RWPE2 (cell line): ENCODE results near the gene IGFBP1.
"Not testable (repeated sequence)": the region's sequence is repeated elsewhere in the genome, so short reads cannot be mapped to it uniquely, and the experiment has no call there.

ENCODE experiments used
- ATAC-seq: fragments of 200-7000 bp; cut with Tn5 transposase; 3 replicates; pipeline ENCODE4 v1.9.1; 2021; ENCODE audit warnings: low read depth
- DNase-seq: peaks from one replicate; pipeline ENCODE4 v3.0.0-alpha.2; 2020; ENCODE audit warnings: low spot score
- H3K27ac ChIP-seq: fragments of 450-650 bp; 2 replicates; pipeline ENCODE4 v1.5.1; 2017; ENCODE audit warnings: mild to moderate bottlenecking; ENCODE audit not compliant: poor library complexity, severe bottlenecking
- H3K27me3 ChIP-seq: fragments of 250-450 bp; sonication (Bioruptor Pico); 2 replicates; pipeline ENCODE4 v1.5.1; 2021; ENCODE audit warnings: mild to moderate bottlenecking, moderate library complexity; ENCODE audit not compliant: insufficient read depth, poor library complexity, severe bottlenecking
- H3K36me3 ChIP-seq: fragments of 250-450 bp; sonication (Bioruptor Pico); 2 replicates; pipeline ENCODE4 v1.5.1; 2020; ENCODE audit warnings: low read depth, mild to moderate bottlenecking, moderate library complexity
- H3K4me1 ChIP-seq: fragments of 250-450 bp; sonication (Bioruptor Pico); 2 replicates; pipeline ENCODE4 v1.5.1; 2021; ENCODE audit warnings: mild to moderate bottlenecking, moderate library complexity; ENCODE audit not compliant: insufficient read depth, poor library complexity, severe bottlenecking
- H3K4me3 ChIP-seq: fragments of 250-450 bp; sonication (Bioruptor Pico); 2 replicates; pipeline ENCODE4 v1.5.1; 2021; ENCODE audit warnings: mild to moderate bottlenecking, moderate library complexity; ENCODE audit not compliant: severe bottlenecking
- H3K9me3 ChIP-seq: fragments of 250-450 bp; sonication (Bioruptor Pico); 2 replicates; pipeline ENCODE4 v1.5.1; 2021; ENCODE audit warnings: mild to moderate bottlenecking, moderate library complexity; ENCODE audit not compliant: severe bottlenecking
- CTCF ChIP-seq: fragments of 450-650 bp; IDR thresholded peaks from one replicate; pipeline ENCODE4 v1.5.1; 2017; ENCODE audit warnings: mild to moderate bottlenecking, moderate library complexity; ENCODE audit not compliant: poor library complexity, severe bottlenecking

IGFBP1 gene

GRCh38 chr7:45888185-45888992, at the start of gene IGFBP1:
Gene IGFBP1, plus strand, starts transcription at chr7:45888488. Its CDS starts 165 bp downstream, at chr7:45888653.
- Histone ChIP-seq H3K36me3 (no peaks in the 10 kb centered on the region), H3K4me3 (peak within 1 kb of the TSS; percentile 16), H3K9me3 (no peaks in the 10 kb centered on the region), H3K4me1 (no peaks in the 10 kb centered on the region), H3K27ac (no peak within 1 kb of the TSS), H3K27me3 (peaks cover 12% of the 10 kb centered on the region)
- ATAC-seq: peak; percentile 62
- no peak for DNase-seq
- TF ChIP-seq CTCF: no peak

GRCh38 chr7:45838852-45839251, 49.4 kb upstream of the IGFBP1 start:
- H3K27me3 ChIP-seq, ATAC-seq: not testable (repeated sequence)

DNA sequence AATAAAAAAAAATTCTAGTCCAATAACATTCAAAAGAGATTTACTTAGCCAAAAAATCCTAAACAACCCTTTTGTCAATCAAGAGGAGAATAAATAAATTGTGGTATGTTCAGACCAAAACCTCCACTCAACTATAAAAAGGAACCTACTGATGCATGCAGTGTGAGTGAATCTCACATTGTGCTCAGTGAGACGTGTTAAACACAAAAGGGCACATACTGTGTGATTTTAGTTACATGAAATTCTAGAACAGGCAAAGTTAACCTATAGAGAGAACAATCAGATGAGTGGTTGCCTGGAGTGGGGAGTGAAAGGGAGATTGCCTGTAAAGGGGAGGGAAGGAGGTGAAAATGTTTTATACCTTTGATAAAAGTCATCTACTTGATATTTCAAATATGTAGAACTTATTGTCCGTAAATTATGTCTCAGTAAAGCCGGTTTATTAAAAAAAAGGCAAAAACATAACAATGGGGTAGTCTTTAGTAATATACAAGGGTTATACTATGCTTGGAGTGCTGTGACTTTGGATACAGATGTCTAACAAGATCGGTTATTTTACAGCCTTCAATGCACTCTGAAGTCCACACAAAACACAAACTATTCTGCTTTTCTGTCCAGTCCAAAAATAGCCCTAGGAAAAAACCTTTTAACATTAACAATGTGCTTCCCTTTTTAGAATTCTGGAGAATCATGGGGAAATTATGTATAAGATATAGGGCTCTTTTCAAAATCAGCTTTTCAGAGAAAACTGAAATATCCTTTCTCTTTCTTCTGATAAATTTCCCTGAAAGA, 46.2 kb upstream of the IGFBP1 start:
- H3K36me3 ChIP-seq, H3K4me3 ChIP-seq, H3K9me3 ChIP-seq, H3K27ac ChIP-seq, ATAC-seq, DNase-seq, H3K27me3 ChIP-seq, H3K4me1 ChIP-seq: not testable (repeated sequence)

More at GRCh38 chr7:45838852-45839251, 49.4 kb upstream of the IGFBP1 start:
- not testable (repeated sequence) for H3K4me1 ChIP-seq, H3K27ac ChIP-seq, H3K36me3 ChIP-seq, H3K4me3 ChIP-seq, DNase-seq, H3K9me3 ChIP-seq

DNA sequence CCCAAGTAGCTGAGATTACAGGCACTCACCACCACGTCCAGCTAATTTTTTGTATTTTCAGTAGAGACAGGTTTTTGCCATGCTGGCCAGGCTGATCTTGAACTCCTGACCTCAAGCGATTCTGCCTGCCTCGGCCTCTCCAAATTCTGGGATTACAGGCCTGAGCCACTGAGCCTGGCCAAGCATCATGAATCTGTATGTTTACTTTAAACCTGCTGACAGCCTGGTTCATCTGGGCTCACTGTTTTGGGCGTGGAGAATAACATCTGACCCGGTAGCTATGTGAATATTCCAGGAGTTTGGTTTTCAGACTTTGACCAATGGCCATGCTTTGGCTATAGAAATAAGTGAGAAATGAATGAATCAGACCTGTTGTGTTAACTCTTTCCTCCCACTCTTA, 41.8 kb upstream of the IGFBP1 start:
- not testable (repeated sequence) for ATAC-seq, DNase-seq, H3K4me3 ChIP-seq

DNA sequence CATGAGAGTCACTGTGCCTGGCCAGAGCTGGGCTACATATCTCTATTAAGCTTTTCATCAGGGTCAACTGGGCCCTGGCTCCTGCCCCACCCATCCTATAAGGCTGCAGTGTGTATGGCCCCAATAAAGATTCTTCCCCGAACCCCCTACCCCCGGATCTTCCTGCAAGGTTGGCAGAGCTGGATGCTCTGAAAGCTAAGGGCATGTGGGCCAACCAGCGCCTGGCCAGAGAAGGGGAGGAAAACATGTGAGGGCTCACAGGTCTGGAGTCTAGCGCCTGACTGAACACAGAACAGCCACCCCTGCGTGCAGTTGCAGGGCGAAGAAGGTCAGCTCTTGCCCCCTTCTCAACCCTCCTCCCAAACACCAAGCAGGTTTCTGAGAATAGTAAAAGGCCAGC, 39.6 kb upstream of the IGFBP1 start:
- not testable (repeated sequence) for H3K4me1 ChIP-seq, DNase-seq, H3K9me3 ChIP-seq, H3K36me3 ChIP-seq, H3K4me3 ChIP-seq, H3K27me3 ChIP-seq, H3K27ac ChIP-seq, ATAC-seq

More for the DNA sequence above, 41.8 kb upstream of the IGFBP1 start:
- H3K36me3 ChIP-seq, H3K27ac ChIP-seq, H3K4me1 ChIP-seq, H3K9me3 ChIP-seq, H3K27me3 ChIP-seq: not testable (repeated sequence)

- not testable (repeated sequence) for H3K4me1 ChIP-seq, H3K27me3 ChIP-seq, H3K4me3 ChIP-seq, H3K9me3 ChIP-seq, H3K36me3 ChIP-seq, DNase-seq, ATAC-seq, H3K27ac ChIP-seq
These were observed 35.3 kb upstream of the IGFBP1 start for GRCh38 chr7:45852984-45853383.

- not testable (repeated sequence) for H3K27ac ChIP-seq, DNase-seq, H3K27me3 ChIP-seq, H3K4me3 ChIP-seq, H3K9me3 ChIP-seq, H3K36me3 ChIP-seq, H3K4me1 ChIP-seq, ATAC-seq
These were observed 34.8 kb upstream of the IGFBP1 start for GRCh38 chr7:45853491-45853890.

- not testable (repeated sequence) for H3K9me3 ChIP-seq, DNase-seq, H3K4me1 ChIP-seq, H3K36me3 ChIP-seq, H3K27ac ChIP-seq, H3K27me3 ChIP-seq, H3K4me3 ChIP-seq
- ATAC-seq: 0 out of 3 replicates have a peak, but pooled peaks have one; percentile 49
These were observed 32.6 kb upstream of the IGFBP1 start for GRCh38 chr7:45855680-45856079.

- DNase-seq, H3K27me3 ChIP-seq, H3K9me3 ChIP-seq, ATAC-seq, H3K4me1 ChIP-seq, H3K27ac ChIP-seq, H3K4me3 ChIP-seq, H3K36me3 ChIP-seq: not testable (repeated sequence)
These were observed 31.4 kb upstream of the IGFBP1 start for GRCh38 chr7:45856888-45857287.
